GM12891 (cell line): ENCODE measurements around the gene ROS1.

ENCODE experiments used
- PAX5 ChIP-seq: IDR thresholded peaks from 2 replicates; pipeline ENCODE4 v1.6.1; 2011; ENCODE audit warnings: low read length, moderate library complexity, mild to moderate bottlenecking; ENCODE audit not compliant: insufficient read depth, severe bottlenecking
- POLR2A ChIP-seq: IDR thresholded peaks from 2 replicates; pipeline ENCODE4 v1.6.1; 2011; ENCODE audit warnings: low read depth, low read length, control low read depth
- POLR2AphosphoS5 ChIP-seq: IDR thresholded peaks from 2 replicates; pipeline ENCODE4 v1.6.1; 2011; ENCODE audit warnings: low read depth, low read length, control low read depth
- POU2F2 ChIP-seq: IDR thresholded peaks from 2 replicates; pipeline ENCODE4 v1.6.1; 2011; ENCODE audit warnings: low read depth, mild to moderate bottlenecking, control low read depth, low read length, moderate library complexity
- SPI1 ChIP-seq: IDR thresholded peaks from 2 replicates; pipeline ENCODE4 v1.6.1; 2011; ENCODE audit warnings: low read depth, low read length, control low read depth
- TAF1 ChIP-seq: IDR thresholded peaks from 2 replicates; pipeline ENCODE4 v1.6.1; 2011; ENCODE audit warnings: low read depth, low read length, control low read depth

GRCh38 chr6:117456998-117457397 lies 31.3 kb upstream of the ROS1 start:
- TF ChIP-seq SPI1 (no peak), POLR2A (no peak), POLR2AphosphoS5 (no peak), TAF1 (no peak), PAX5 (no peak), POU2F2 (no peak)
